ENCODE results near the gene MDM1. TPM values are rescaled to one million over a fixed set of nuclear protein-coding genes. Genes with fewer than 3 reads are reported as not detected.

The MDM1 gene
- 4.5 to 7.7 TPM (median 7.4 TPM) in 5 replicates for total RNA-seq (2022; extraction: Qiagen RNA extraction)

GRCh38 chr12:68331869-68332727 lies at the start of gene MDM1:
Gene MDM1, minus strand, starts transcription at chr12:68332362. Its CDS starts 117 bp downstream, at chr12:68332245.

GRCh38 chr12:68253504-68253903 lies 78.7 kb downstream of the MDM1 start, which contains the start of gene IL22:
Gene IL22, minus strand, starts transcription at chr12:68253604. Its CDS starts 156 bp downstream, at chr12:68253448.

Other genes starting within 250 kb of the MDM1 start
- gene IFNG, start 172.6 kb downstream of the MDM1 start, total RNA-seq (2022; extraction: Qiagen RNA extraction), result not detected in 5 replicates
- not detected in 5 replicates for gene IL26, start 106.6 kb downstream of the MDM1 start, total RNA-seq (2022; extraction: Qiagen RNA extraction)
- not detected in 5 replicates for gene IL22, start 78.8 kb downstream of the MDM1 start, total RNA-seq (2022; extraction: Qiagen RNA extraction)